CD4-positive, alpha-beta T cell treated with Interleukin-1 beta for 1 hour (primary cell): Measurements from ENCODE around the gene LRP2BP.
"Not testable (repeated sequence)": the region's sequence is repeated elsewhere in the genome, so short reads cannot be mapped to it uniquely, and the experiment has no call there.

Experiments used
- DNase-seq, 2 donors: peaks; one replicate each; pipeline ENCODE4 v3.0.0-alpha.2; 2020 to 2022

LRP2BP gene

GRCh38 chr4:185394568-185395237 is 1.0 kb downstream of the LRP2BP start:
- DNase-seq: peak in 1 of 2 donors; percentile 13

GRCh38 chr4:185392156-185392555 is 3.6 kb downstream of the LRP2BP start:
- no peak for DNase-seq

GRCh38 chr4:185390941-185391340 is 4.8 kb downstream of the LRP2BP start:
- no peak for DNase-seq

GRCh38 chr4:185387957-185388356 is 7.8 kb downstream of the LRP2BP start:
- no peak for DNase-seq

GRCh38 chr4:185384930-185385331 is 10.8 kb downstream of the LRP2BP start:
- DNase-seq: no peak

- DNase-seq: no peak
Measured at GRCh38 chr4:185384061-185384460, 11.7 kb downstream of the LRP2BP start.

GRCh38 chr4:185383451-185383850 is 12.3 kb downstream of the LRP2BP start:
- no peak for DNase-seq

- DNase-seq: no peak
Measured at GRCh38 chr4:185382754-185383153, 13.0 kb downstream of the LRP2BP start.

GRCh38 chr4:185381288-185382196 is 14.2 kb downstream of the LRP2BP start:
- DNase-seq: no peak

GRCh38 chr4:185380320-185380719 is 15.4 kb downstream of the LRP2BP start:
- no peak for DNase-seq

GRCh38 chr4:185379326-185380295 is 16.1 kb downstream of the LRP2BP start:
- no peak for DNase-seq

- DNase-seq: no peak
Measured at GRCh38 chr4:185378264-185378663, 17.5 kb downstream of the LRP2BP start.

GRCh38 chr4:185374573-185374972 is 21.2 kb downstream of the LRP2BP start:
- DNase-seq: no peak

- DNase-seq: no peak
Measured at GRCh38 chr4:185374027-185374426, 21.7 kb downstream of the LRP2BP start.

GRCh38 chr4:185371702-185372101 is 24.0 kb downstream of the LRP2BP start:
- DNase-seq: no peak

GRCh38 chr4:185370268-185370949 is 25.3 kb downstream of the LRP2BP start:
- DNase-seq: no peak

- no peak for DNase-seq
Measured at GRCh38 chr4:185369731-185370130, 26.0 kb downstream of the LRP2BP start.

GRCh38 chr4:185364886-185365285 is 30.8 kb downstream of the LRP2BP start:
- DNase-seq: no peak

GRCh38 chr4:185363251-185363650 is 32.5 kb downstream of the LRP2BP start:
- DNase-seq: no peak

- DNase-seq: not testable (repeated sequence)
Measured at GRCh38 chr4:185362570-185362969, 33.2 kb downstream of the LRP2BP start.

- DNase-seq: no peak
Measured at GRCh38 chr4:185361872-185362271, 33.9 kb downstream of the LRP2BP start.

GRCh38 chr4:185359767-185360446 is 35.8 kb downstream of the LRP2BP start:
- no peak for DNase-seq
